GM21526 (cell line): ENCODE data around the gene MAP3K2.
A peak's percentile ranks its signal among the peaks of the same experiment; 100 is the strongest.
"Not testable (repeated sequence)": the region's sequence is repeated elsewhere in the genome, so short reads cannot be mapped to it uniquely, and the experiment has no call there.

Experiments used
- ATAC-seq: cut with Tn5 transposase; IDR thresholded peaks from one replicate; pipeline ENCODE4 v1.9.1; 2021; ENCODE audit warnings: moderate library complexity; ENCODE audit not compliant: unreplicated experiment, low FRiP score

Gene MAP3K2

DNA sequence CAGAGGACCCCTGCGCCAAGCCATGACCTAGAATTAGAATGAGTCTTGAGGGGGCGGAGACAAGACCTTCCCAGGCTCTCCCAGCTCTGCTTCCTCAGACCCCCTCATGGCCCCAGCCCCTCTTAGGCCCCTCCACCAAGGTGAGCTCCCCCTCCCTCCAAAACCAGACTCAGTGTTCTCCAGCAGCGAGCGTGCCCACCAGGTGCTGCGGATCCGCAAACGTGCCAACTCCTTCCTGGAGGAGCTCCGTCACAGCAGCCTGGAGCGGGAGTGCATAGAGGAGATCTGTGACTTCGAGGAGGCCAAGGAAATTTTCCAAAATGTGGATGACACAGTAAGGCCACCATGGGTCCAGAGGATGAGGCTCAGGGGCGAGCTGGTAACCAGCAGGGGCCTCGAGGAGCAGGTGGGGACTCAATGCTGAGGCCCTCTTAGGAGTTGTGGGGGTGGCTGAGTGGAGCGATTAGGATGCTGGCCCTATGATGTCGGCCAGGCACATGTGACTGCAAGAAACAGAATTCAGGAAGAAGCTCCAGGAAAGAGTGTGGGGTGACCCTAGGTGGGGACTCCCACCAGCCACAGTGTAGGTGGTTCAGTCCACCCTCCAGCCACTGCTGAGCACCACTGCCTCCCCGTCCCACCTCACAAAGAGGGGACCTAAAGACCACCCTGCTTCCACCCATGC lies 33.5 kb upstream of the MAP3K2 start:
- no peak for ATAC-seq

GRCh38 chr2:127420039-127420864 lies 32.5 kb upstream of the MAP3K2 start:
- no peak for ATAC-seq

GRCh38 chr2:127419448-127420038 lies 31.8 kb upstream of the MAP3K2 start:
- ATAC-seq = no peak

- ATAC-seq = no peak
Observed at GRCh38 chr2:127419112-127419430, 31.3 kb upstream of the MAP3K2 start.

GRCh38 chr2:127418300-127419111 lies 30.7 kb upstream of the MAP3K2 start, which contains the start of gene PROC:
PROC (plus strand) TSS chr2:127418427; CDS start chr2:127419943, 1,516 bp downstream.
- ATAC-seq = no peak

DNA sequence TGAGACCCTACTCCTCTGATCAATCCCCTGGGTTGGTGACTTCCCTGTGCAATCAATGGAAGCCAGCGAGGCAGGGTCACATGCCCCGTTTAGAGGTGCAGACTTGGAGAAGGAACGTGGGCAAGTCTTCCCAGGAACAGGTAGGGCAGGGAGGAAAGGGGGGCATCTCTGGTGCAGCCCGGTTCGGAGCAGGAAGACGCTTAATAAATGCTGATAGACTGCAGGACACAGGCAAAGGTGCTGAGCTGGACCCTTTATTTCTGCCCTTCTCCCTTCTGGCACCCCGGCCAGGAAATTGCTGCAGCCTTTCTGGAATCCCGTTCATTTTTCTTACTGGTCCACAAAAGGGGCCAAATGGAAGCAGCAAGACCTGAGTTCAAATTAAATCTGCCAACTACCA lies 29.6 kb upstream of the MAP3K2 start:
- ATAC-seq = no peak

GRCh38 chr2:127416506-127417001 lies 28.8 kb upstream of the MAP3K2 start:
- ATAC-seq = peak; percentile 21

- peak; percentile 66 for ATAC-seq
Observed at GRCh38 chr2:127415593-127416505, 28.1 kb upstream of the MAP3K2 start.

DNA sequence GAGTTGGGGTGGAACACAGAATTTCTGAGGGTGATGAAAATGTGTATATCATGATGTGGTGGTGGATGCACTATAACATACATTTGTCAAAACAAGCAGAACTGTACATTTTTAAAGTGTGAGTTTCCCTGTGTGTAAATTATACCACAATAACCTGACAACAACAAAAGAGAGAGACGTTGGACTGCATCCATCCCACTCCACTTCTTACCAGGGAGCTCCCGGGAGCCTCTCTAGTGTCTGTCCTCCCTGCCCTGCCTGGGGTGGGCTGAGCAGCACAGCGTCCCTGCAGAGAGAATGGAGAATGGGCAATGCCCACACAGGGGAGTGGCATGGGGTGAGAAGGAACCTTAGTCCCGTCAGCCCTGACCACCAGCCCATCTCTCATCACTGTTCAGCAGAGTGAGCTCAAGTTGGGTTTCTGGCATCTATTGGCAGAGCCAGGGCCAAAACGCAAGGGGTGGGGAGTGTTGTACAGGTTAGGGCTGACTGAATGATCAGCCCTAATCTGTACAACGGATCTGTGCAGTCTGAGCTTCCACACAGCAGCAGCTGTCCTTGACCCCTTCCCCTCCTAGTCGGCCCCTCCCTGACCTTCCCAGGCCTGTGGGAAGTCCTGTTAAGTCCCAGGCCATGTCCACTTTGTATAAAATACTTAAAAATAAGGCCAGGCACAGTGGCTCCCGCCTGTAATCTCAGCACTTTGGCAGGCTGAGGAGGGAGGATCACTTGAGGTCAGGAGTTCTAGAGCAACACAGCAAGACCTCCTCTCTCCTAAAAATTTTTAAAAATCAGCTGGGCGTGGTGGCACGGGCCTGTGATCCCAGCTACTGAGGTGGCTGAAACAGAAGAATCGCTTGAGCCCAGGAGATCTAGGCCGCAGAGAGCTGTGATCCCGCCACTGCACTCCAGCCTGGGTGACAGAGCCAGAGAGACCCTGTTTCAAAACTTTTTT lies 27.1 kb upstream of the MAP3K2 start:
- no peak for ATAC-seq

- ATAC-seq = no peak
Observed at GRCh38 chr2:127413782-127414637, 26.2 kb upstream of the MAP3K2 start.

- no peak for ATAC-seq
Observed at GRCh38 chr2:127413200-127413599, 25.4 kb upstream of the MAP3K2 start.

DNA sequence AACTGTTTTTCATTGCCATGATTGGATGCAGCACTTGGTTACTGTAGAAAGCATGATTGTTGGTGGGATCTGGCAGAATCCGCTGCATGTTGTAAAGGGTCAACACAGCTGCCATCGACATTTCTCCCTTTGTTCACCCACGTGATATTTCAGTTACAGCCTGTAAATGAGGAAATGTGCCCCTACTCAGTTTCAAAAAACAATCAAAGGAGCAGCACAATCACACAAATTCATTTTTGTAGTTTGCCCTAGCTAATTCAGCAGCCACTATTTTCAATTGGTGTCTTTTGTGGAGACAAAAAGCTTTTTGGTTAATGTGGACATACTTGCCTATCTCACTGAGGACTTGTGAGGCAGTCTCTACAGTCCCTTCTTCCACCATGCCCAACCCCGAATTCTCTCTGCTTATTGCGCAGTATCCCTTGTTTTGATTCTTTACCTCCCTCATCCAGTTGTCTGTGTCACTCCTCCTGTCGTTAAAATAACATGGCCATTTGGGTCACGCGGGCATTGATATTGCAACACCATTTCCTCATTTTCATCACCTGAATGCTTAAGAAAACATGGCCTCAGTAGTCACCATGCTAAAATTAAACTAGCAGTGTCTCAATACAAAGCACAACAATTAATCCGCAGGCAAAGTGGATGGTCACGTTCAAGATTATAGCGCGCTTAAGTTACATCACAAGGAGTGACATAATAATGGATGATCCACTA lies 24.0 kb upstream of the MAP3K2 start:
- no peak for ATAC-seq

DNA sequence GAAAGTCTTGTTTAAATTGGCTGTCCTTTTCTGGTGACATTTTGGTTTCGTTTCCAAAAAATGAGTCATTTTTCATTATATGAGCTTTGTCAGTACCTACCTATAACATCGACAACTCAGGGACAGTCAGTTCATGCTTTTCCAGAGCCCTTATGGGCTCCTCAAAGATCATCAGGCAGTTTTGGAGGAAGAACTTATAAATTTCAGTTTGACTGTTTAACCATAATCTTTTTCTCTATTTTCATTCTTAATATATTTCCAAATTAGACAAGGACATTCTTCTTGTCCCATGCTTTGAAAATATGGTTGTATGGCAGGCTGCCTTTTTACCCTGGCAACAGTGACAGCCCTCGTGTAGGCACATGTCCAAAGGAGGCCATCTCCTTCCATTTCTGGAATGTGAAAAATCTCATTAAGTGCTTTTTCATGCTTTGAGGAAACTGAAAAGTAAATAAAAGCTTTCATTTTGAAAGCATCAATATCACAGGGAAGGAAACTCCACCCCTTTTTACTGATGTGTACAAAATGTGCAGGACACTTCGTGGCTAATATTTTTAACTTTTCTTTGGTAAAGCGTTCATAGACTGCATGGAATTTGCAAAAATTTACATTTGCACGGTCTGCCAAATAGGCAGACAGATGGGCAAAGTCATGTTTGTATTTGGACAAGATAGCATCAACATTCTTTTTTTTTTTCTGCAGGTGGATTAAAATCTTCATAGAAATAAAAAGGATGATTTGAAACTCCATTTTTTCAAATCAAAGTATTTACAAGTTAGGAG lies 23.3 kb upstream of the MAP3K2 start:
- ATAC-seq = peak; percentile 50

- ATAC-seq = not testable (repeated sequence)
Observed at GRCh38 chr2:127409716-127410115, 21.9 kb upstream of the MAP3K2 start.

DNA sequence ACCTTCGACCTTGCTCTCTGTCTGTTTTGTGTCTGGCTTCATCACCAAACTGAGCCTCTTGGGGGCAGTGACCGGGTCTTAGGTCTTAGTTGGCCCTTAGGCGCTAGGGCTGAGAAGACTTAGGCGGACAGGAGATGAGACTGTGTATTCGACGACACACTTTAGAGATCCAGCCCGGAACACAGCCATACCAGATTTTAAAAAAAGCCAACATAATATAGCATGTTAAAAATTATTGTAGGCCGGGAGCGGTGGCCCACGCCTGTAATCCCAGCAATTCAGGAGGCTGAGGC lies 21.0 kb upstream of the MAP3K2 start:
- ATAC-seq = no peak

DNA sequence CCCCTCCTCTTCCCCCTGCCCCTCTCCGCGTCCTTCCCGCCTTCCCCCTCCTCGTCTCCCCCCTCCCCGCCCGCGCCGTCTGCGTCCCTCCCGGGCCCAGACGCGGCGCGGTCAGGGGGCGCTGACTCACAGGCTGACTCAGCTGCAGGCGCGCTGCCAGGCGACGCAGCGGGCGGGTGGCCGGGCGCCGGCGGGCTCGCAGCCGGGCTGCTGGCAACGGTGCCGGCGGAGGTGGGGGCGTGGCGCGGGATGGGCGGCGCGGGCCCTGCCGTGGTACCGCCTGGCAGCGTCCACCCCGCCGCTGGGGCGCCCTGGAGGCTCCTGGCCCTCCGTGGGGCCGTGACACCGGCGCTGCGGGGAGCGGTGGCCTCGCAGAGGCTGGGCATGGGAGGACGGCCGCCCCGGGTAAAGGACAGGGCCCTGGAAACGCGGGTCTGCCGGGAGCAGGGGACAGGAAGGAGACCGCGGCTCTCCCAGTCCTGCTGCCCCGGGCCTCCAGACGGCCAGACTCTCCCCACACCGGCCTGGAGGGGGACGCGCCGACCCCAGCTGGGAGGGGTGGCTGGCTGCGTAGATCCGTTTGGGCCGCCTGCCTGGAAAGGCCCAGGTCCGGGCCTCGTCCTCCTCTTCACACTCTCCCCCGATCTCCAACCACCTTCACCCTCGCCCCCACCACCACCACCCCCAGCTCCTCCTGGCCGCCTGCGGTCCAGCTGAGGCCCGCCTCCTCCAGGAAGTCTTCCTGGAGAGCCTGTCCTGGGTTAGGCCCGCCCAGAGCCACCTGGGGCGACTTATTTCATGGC lies 20.4 kb upstream of the MAP3K2 start:
- peak; percentile 45 for ATAC-seq
